HG02884 (cell line): ENCODE data around the gene MFNG.

Source experiments
- ATAC-seq: cut with Tn5 transposase; IDR thresholded peaks from one replicate; pipeline ENCODE4 v1.9.1; 2021; ENCODE audit warnings: mild to moderate bottlenecking, moderate library complexity; ENCODE audit not compliant: unreplicated experiment

MFNG gene

DNA sequence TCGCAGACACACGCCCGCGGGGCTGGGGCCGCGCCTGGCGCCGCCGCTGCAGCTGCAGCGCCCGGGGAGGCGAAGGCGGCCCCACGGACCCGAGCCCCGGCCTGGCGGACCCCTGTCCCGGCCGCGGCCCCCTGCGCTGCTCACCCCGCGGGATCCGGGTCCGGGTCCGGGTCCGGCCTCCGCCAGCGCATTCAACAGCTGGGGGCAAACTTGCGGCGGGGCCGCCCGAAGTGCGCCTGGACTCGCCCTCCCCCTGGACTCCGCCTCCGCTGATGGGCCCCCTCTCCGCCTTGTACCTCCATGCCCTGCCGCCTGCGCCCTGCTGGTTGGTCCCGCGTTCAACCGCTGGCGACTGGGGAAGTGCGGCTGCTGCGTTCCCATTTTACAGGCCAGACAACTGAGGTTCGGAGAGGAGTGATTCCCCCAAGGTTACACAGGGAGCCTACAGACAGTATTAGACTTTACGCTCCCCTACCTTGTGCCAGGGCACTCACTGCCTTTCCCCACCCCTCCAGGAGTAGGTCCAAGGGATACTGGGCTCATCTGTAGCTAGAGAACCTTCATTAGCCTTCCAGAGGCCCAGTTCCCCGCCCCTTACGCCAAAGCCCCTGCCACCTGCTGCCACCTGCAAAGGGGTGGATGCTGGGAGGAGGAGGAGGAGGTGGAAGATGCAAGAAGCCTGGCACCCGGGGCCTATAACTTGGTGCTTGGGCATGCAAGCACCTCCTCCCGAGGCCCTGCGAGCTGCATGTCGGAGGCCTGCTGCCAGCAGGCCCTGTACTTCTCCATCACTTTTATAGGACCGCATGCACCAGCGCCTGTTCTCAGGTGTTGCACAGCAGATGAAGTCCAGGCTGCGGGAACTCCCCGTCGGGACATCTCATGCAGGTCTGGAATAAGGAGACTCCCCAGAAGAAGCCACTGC is 58.2 kb downstream of the MFNG start:
- ATAC-seq: no peak

DNA sequence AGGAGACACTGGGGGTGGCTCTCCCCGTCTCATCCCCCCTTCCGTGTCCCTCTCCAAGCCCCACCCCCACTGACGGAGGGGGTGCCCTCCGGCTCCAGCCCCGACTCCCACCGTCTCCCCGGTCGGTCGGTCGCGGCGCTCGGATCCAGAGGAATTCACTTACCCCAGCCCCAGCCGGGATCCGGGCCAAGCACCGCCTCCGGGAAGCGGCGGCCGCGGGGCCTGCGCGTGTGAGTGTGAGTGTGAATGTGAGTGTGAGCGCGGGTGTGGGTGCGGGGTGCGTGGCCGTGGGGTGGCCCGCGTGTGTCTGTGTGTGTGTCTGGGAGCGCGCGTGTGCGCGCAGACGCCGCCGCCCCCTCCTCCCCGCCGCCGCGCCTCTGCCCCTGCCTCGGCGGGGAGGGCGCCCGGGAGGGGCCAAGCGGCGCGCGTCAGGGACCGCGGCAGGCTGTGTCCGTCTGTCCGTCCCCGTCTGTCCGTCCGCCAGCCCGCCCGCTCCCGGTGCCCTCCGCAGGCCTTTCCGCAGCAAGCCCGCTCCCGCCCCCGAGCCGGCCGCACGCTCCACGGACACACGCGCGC is 59.0 kb downstream of the MFNG start, which contains the start of gene ELFN2:
ELFN2 (minus strand) TSS at position 345 of the 576 bp plus-strand sequence. CDS start 51,945 bp downstream, outside the sequence.
- ATAC-seq: no peak

DNA sequence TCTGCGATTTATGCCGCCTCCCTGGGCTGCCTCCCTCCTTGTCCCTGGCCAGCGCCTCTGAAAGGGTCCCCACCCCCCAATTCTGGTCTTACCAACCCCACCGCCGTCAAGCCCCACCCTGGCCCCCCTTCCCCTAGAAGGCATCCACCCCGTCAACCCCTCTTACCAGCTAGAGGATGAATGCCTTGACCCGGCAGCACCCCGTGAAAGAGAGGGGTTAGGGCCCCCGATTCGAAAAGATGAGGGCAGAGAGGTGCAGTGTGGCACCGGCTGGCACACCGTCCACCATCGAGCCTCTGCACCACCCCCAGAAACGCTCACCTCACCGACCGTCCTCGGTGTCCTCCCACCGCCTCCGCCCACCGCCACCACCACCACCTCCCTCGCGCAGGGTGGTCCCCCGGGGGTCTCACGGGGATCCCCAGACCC is 59.5 kb downstream of the MFNG start:
- no peak for ATAC-seq

DNA sequence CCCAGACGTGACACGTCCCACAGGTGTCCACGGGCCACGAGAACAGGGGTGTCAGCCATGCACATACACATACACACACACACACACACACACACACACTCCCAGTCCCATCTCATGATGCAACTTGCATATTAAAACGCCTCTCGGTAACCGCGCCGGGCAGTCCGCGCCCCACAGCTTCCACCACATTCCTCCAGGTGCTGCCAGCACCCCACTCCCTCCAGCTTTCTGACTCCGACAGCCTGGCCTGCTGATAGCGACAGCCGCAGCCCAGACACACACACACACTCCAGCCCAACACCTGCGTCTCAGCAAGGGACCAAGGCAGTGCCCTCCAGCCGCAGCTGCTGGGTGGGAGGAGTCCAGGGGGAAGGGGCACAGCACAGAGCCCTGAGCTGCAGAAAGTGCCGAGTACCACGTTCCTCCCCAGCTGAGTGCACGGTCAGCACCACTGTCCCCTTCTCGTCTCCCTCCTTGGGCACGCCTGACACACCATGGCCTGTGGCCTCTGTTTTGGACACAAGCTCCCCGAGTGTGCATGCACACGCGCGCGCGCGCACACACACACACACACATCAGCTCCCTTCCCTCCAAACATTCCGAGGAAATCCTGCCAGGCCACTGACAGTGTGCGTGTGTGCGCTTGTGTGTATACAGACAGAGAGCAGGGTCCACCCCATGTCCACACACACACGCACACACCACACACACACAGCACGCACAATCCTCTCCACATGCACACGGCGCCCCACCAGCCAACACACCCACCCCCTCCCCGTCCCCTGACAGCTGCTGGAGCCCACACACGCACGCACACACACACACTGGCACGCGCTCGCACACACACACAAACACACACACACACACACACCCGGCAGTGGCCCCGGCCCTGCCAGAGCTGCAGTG is 60.1 kb downstream of the MFNG start:
- no peak for ATAC-seq

DNA sequence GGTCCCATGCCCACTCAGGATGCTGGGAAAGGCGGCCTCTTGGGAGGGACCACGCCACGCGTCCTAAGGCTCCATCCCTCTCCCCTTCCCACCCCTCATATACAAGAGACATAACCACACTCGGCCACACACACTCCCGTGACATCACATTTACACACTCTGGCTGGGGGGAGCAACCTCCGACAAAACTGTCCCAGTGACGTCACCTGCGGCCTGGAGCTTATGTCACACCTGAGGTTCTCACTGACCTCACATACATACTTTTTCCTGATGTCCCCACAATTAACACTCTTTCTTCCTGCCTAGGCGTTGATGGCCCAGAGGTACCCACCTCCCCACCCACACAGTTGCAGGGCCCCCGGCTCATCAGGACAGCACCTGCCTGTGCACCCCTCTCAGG is 60.8 kb downstream of the MFNG start:
- no peak for ATAC-seq

DNA sequence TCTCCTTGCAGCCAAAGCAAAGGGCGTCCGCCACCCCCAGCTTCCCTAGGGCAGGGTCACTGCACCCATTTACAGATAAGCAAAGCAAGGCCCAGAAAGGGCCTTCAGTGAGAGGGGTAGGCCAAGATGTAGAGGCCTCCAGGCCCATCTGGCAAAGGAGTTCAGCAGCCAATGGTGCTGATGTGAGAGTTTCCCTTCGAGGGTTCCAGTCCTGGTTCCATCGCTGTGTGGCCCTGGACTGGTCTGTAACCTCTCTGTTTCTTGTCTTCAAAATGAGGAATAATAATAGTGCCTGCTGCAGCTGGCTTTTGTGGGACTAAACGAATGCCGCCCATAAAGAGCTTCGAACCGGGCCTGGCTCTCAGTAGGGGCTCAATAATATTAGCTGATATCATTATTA is 62.9 kb downstream of the MFNG start:
- no peak for ATAC-seq

DNA sequence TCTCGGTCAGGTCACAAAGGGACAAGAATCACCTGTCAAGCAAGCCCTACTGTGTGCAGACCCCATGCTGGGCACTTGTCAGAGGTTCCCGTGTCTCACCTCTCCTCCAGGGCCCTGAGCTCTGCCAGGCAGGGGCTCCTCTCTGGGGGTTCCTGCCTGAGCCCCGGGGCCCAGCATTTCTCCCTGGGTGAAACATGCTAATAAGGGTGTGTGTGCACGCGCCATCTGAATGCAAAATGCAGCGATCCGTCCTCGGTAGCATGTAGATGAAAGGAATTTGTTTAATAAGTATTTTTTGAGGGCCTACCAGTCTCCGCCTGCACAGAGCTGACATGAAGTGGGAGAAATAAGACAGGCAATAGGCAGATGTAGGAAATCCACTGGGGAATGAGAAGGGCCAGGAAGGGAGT is 64.7 kb downstream of the MFNG start:
- ATAC-seq: no peak

DNA sequence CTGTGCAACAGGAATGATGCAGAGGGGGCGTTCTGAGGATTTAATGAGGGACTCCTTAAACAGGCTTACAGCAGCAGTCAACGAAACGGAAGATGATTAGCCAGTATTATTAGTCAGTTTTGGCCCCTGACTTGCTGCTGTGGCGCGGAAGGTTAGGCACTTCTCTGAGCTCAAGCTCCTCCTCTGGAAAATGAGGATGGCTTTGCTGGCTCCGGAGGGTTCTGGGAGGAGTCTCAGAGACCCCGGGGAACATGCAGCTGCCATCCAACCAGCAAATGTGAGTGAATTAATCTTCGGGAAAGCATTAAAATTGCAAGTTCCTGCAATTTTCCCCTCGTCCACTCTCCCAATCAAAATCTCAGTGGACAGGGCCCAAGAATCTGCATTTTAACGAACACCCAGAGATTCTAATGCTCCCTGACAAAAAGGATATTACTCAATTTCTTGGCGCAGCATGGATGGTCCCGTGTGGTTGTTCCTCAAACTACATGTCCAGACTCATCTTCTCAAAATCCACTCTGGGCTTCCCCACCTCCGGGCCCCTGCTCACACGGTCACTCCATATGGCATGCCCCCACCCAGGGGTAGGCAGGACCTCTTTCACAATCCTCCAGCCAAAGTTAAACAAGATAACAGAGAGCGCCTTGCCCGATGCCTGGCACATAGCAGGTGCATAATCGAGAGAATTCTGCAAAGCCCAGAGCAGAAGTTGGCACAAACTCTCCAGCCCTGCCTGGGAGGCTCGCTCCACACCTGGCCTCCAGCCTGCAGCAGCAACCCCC is 65.3 kb downstream of the MFNG start:
- ATAC-seq: no peak

DNA sequence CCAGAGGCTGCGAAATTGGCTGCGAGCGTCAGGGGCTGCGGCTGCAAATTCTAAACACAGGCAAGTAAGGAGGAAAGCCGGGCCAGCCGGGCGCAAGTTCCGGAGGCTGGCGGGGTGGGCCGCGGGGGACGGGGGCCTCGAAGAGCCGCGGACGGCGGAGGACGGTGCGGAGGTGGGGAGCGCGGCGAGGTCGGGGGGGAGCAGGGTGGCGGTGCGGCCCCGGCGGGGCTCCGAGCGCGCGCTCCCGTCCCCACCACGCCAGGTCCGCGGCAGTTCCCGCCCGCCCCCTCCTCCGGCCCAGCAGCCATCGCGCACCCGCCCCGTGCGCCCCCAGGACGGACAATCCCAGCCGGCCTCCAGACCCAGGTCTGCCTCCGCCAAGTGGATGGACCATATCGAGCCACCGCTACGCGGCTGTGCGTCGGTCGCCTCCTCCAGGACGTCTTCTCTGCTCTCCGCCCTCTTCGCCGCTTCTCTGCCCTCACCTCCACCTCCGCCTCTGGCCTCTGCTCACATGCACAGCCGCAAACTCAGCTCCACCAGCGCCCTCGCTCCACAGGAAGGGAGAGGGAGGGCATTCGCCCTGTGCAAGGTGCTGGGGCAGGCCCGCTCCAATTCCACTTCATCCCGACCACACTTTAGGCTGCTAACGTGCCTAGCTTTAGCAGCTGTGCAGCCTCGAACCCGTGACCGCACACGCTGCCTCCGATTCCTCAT is 66.1 kb downstream of the MFNG start:
- no peak for ATAC-seq

DNA sequence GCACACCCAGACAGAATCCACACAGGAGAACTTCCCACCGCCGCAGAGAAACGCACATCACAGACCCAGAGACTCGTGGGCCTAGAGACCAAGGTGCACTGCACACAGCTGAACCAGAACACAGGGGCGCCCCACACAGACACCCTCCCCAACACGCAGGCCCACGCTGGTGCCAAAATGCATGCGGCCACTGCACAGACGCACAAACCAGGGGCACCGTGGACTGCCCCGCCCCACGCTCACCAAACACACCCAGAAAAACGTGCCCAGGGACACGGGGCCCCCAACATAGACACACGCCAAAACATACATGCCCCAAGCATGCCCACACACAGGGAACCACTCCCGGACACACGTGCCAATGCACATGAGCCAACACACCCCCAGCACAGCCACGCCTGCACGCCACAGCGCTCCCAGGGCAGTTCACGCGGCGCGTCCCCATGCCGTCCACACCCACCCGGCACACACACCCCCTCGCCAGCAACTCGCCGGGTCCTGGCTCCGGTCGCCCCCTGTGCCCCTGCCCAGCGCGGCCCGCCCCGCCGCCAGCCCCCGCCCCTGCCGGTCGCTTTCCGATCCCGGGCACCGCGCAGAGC is 66.7 kb downstream of the MFNG start:
- ATAC-seq: no peak
